ENCODE measurements around the gene KCNA5.

- TF ChIP-seq CTCF (IDR thresholded peaks at IDR 0.05): peak in 6 of 7 experiments; percentile 47 to 89 (median 70)
- TF ChIP-seq POLR2A (IDR thresholded peaks at IDR 0.05): no peak
These were observed 40.5 kb downstream of the KCNA5 start for GRCh38 chr12:5083955-5084849.
